CD4-positive, alpha-beta T cell (primary cell): ENCODE data around the gene CISH. TPM values are rescaled to one million over a fixed set of nuclear protein-coding genes. Genes with fewer than 3 reads are reported as not detected.

Experiments used
- ATAC-seq: fragments of 200-7000 bp; cut with Tn5 transposase; one replicate; pipeline ENCODE4 v1.10.0; 2022; ENCODE audit warnings: mild to moderate bottlenecking; ENCODE audit not compliant: poor library complexity
- CTCF ChIA-PET: fragments of 350-600 bp; sonication (Branson Sonifier 250); formaldehyde crosslinking; loops from one replicate; lab custom pipeline; 2021; ENCODE audit warnings: antibody characterized with exemption, inconsistent platforms; lab: Charles Lee
- POLR2A ChIA-PET: fragments of 350-600 bp; sonication (Branson Sonifier 250); formaldehyde crosslinking; loops from one replicate; lab custom pipeline; 2021; ENCODE audit warnings: antibody characterized with exemption, inconsistent platforms; lab: Charles Lee
- DNase-seq, 14 experiments: peaks; one replicate each; pipeline ENCODE4 v3.0.0-alpha.2; 2013 to 2020; ENCODE audit warnings: mixed read lengths in 2 of 14
- H3K27ac ChIP-seq, 2 donors: one replicate each; pipeline versions ENCODE4 v1.5.1 to v1.7.0; 2013; ENCODE audit warnings: low read length in 2 of 2, low read depth in 1 of 2, mild to moderate bottlenecking in 1 of 2
- H3K27me3 ChIP-seq, 2 experiments: 1 replicate in 1 of 2; 2 replicates in 1 of 2; pipeline versions ENCODE4 v1.6.1 to v1.7.0; 2013; ENCODE audit warnings: low read length in 2 of 2, control low read depth in 1 of 2, mild to moderate bottlenecking in 1 of 2, moderate library complexity in 1 of 2; ENCODE audit not compliant: insufficient read depth in 2 of 2, control insufficient read depth in 1 of 2
- H3K36me3 ChIP-seq: one replicate; pipeline ENCODE4 v1.6.1; 2013; ENCODE audit warnings: low read length, control low read depth; ENCODE audit not compliant: insufficient read depth
- H3K4me1 ChIP-seq: one replicate; pipeline ENCODE4 v1.6.1; 2013; ENCODE audit warnings: low read length, control low read depth; ENCODE audit not compliant: insufficient read depth
- H3K4me3 ChIP-seq: one replicate; pipeline ENCODE4 v1.5.1; 2013; ENCODE audit warnings: mild to moderate bottlenecking, low read length, moderate library complexity
- H3K9me3 ChIP-seq, 2 experiments: 1 replicate in 1 of 2; 2 replicates in 1 of 2; pipeline versions ENCODE4 v1.6.1 to v1.7.0; 2013; ENCODE audit warnings: low read length in 2 of 2, mild to moderate bottlenecking in 2 of 2, control low read depth in 1 of 2, moderate library complexity in 1 of 2; ENCODE audit not compliant: control insufficient read depth in 1 of 2, insufficient read depth in 1 of 2
- H3K27ac Mint-ChIP-seq: one replicate; pipeline ENCODE4 v1.8.0; 2020; ENCODE audit warnings: mixed read lengths
- H3K27me3 Mint-ChIP-seq: one replicate; pipeline ENCODE4 v1.8.0; 2021; ENCODE audit warnings: mixed read lengths
- H3K36me3 Mint-ChIP-seq: one replicate; pipeline ENCODE4 v1.8.0; 2021; ENCODE audit warnings: low read depth, mixed read lengths
- H3K4me1 Mint-ChIP-seq: one replicate; pipeline ENCODE4 v1.8.0; 2021; ENCODE audit warnings: low read depth, mixed read lengths
- H3K4me3 Mint-ChIP-seq: one replicate; pipeline ENCODE4 v1.8.0; 2020; ENCODE audit warnings: mild to moderate bottlenecking, mixed read lengths
- H3K9me3 Mint-ChIP-seq: one replicate; pipeline ENCODE4 v1.8.0; 2020; ENCODE audit warnings: mixed read lengths
- CTCF ChIP-seq: fragments of 200-600 bp; IDR thresholded peaks from one replicate; pipeline ENCODE4 v1.8.0; 2022; ENCODE audit warnings: antibody characterized with exemption, mild to moderate bottlenecking
- intact Hi-C, 2 experiments: fragments of 100-400 bp; cut with DNase I in 1 of 2; cut with micrococcal nuclease in 1 of 2; formaldehyde crosslinking; loops; one replicate each; pipeline versions ENCODE4 v1.15.1 to v1.9.0; 2023 to 2025; cut with DNase I, micrococcal nuclease
- total RNA-seq, 174 experiments: library from RNA in 2 of 174; stranded (reverse) in 2 of 174; gene quantifications; one replicate each; pipeline ENCODE4 v1.2.3 and lab custom pipeline; 2021 to 2026

Gene CISH
- total RNA-seq, 2 experiments from 2014 or later: 3.5 to 3.7 TPM

GRCh38 chr3:50599115-50599715 is 12.4 kb downstream of the CISH start:
- peaks cover 71% of the 10 kb centered on the region for H3K4me1 ChIP-seq
- peaks cover 10% of the 10 kb centered on the region for H3K36me3 Mint-ChIP-seq

GRCh38 chr3:50594253-50594785 is 17.3 kb downstream of the CISH start:
- Histone ChIP-seq H3K27ac (peak overlapping the region in 1 of 2 donors; percentile 30), H3K4me3 (no peak overlapping the region), H3K9me3 (no peaks in the 10 kb centered on the region), H3K27me3 (no peaks in the 10 kb centered on the region), H3K36me3 (no peaks in the 10 kb centered on the region), H3K4me1 (peaks cover 68% of the 10 kb centered on the region)
- ATAC-seq (no peak), DNase-seq (no peak)
- Mint-ChIP-seq H3K4me3 (no peak overlapping the region), H3K36me3 (no peaks in the 10 kb centered on the region), H3K4me1 (peaks cover 39% of the 10 kb centered on the region), H3K27ac (peak overlapping the region; percentile 79), H3K27me3 (no peaks in the 10 kb centered on the region), H3K9me3 (no peaks in the 10 kb centered on the region)
- POLR2A ChIA-PET: interaction anchor here (1.0 to 9.4 kb wide), 2 partner anchors 16 to 25 kb away, joined by 3 to 86 read pairs; partner anchors contain the start of genes CISH and HEMK1
- intact Hi-C loops: no loop called here
- no peak for TF ChIP-seq CTCF
- CTCF ChIA-PET: interaction anchor here (0.8 to 8.4 kb wide), 4 partner anchors 13 to 25 kb away, joined by 3 to 114 read pairs (median 3); partner anchors contain the start of genes CISH and HEMK1

More at GRCh38 chr3:50599115-50599715, 12.4 kb downstream of the CISH start:
- TF ChIP-seq CTCF: no peak
- CTCF ChIA-PET: interaction anchor here (0.8 to 2.4 kb wide), 3 partner anchors 14 to 27 kb away, joined by 3 to 5 read pairs (median 3); no protein-coding TSS in a partner anchor
- Histone ChIP-seq H3K9me3 (no peaks in the 10 kb centered on the region), H3K27me3 (no peaks in the 10 kb centered on the region), H3K36me3 (peaks cover 17% of the 10 kb centered on the region), H3K4me3 (no peak overlapping the region), H3K27ac (peak overlapping the region in 1 of 2 donors; percentile 86)
- no peaks in the 10 kb centered on the region for H3K27me3 Mint-ChIP-seq
- POLR2A ChIA-PET: interaction anchor here (1.6 to 6.0 kb wide), 3 partner anchors 12 to 30 kb away, joined by 5 to 60 read pairs (median 9); partner anchors contain the start of genes CISH and HEMK1
- ATAC-seq: no peak
- H3K9me3 Mint-ChIP-seq: no peaks in the 10 kb centered on the region
- peaks cover 50% of the 10 kb centered on the region for H3K4me1 Mint-ChIP-seq
- peak overlapping the region; percentile 93 for H3K27ac Mint-ChIP-seq
- H3K4me3 Mint-ChIP-seq: no peak overlapping the region
- intact Hi-C loops: no loop called here
- DNase-seq: no peak

- no peak overlapping the region for H3K4me3 ChIP-seq
- ChIA-PET CTCF (interaction anchor here (1.2 to 8.4 kb wide), 5 partner anchors 9 to 24 kb away, joined by 5 to 114 read pairs (median 20); partner anchors contain the start of genes CISH, HEMK1 and MAPKAPK3), POLR2A (interaction anchor here (0.6 to 9.4 kb wide), 7 partner anchors 9 to 1955 kb away, joined by 3 to 86 read pairs (median 14); partner anchors contain the start of genes C3orf18, CISH, HEMK1 and MANF)
- H3K27ac ChIP-seq: peak overlapping the region; percentile 42 to 50
- no peak for ATAC-seq
- H3K27me3 ChIP-seq: no peaks in the 10 kb centered on the region
- DNase-seq: no peak
- H3K9me3 Mint-ChIP-seq: no peaks in the 10 kb centered on the region
- no peak for TF ChIP-seq CTCF
- H3K36me3 Mint-ChIP-seq: no peaks in the 10 kb centered on the region
- intact Hi-C loops: loop anchor here in 1 of 2 experiments (2.0 kb wide), 1 partner anchor 18 kb away; the partner anchor contains the start of gene CISH
- H3K27me3 Mint-ChIP-seq: no peaks in the 10 kb centered on the region
- no peaks in the 10 kb centered on the region for H3K36me3 ChIP-seq
- peaks cover 75% of the 10 kb centered on the region for H3K4me1 ChIP-seq
- H3K4me3 Mint-ChIP-seq: no peak overlapping the region
- H3K27ac Mint-ChIP-seq: peak overlapping the region; percentile 79
- no peaks in the 10 kb centered on the region for H3K9me3 ChIP-seq
- peaks cover 56% of the 10 kb centered on the region for H3K4me1 Mint-ChIP-seq
Measured at GRCh38 chr3:50592568-50592967, 19.0 kb downstream of the CISH start.
